Superior temporal gyrus (tissue), 1 donor: ENCODE measurements around the gene DTNB.
A peak's percentile ranks its signal among the peaks of the same experiment; 100 is the strongest.
"Not testable (repeated sequence)": the region's sequence is repeated elsewhere in the genome, so short reads cannot be mapped to it uniquely, and the experiment has no call there.

Experiments
- DNase-seq: peaks from one replicate; pipeline ENCODE4 v3.0.0-alpha.2; 2016; ENCODE audit errors: extremely low spot score

The DTNB gene

DNA sequence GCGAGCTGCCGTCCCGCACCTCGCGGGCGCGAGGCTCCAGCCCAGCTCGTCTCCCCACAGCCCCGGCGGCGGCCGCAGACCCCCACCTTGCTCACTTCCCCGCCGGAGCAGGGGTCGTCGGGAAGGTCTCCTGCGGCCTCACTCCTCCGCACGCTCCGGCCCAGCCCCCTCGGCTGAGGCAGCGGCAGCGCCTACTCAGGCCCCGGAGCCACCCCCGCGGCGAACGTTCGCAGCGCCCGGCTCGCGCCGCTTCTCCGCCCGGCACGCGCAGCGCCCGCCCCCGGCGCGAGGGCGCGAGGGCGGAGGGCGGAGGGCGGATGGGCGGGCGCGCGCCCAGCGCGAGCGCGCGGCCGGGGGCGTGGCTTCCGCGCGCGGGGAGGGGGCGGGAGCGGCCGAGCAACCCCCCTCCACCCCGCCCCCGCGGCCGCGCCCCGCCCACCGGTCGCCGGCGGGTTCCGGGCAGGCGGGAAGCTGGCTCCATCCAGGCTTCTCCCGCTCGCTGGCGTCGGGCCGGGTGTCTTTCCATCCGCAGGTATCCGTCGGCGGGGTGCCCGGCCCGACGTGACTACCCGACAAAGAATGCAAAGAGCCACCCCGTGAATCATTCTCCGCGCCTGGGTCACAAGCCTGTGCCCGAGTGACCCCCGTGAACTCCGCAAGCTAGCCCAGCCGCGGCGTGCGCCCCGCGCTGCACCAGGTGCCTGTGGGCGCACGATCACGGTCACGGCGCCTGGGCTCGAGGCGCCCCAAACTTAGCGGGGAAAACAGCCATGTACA lies at the start of gene DTNB:
DTNB (minus strand) TSS at position 278 of the 777 bp plus-strand sequence. CDS start 20,917 bp downstream, outside the sequence.
- DNase-seq: peak; percentile 68

DNA sequence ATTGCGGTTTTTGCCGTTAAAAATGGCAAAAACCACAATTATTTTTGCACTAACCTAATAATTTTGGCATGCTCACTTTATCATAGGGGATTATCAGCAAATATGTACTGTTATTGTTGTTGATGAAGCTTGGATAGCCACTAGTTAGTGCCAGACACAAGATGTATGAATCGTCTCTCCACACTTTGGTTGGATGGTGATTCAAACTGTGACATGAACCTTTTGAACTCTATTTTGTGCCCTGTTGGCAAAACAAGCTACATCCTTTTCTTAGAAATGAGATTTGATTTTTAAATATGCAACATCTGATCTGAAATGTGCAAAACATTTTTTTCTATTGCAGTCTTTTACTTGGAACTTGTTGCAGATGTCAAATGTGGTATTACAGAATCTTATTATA lies 48.8 kb upstream of the DTNB start:
- DNase-seq: no peak

DNA sequence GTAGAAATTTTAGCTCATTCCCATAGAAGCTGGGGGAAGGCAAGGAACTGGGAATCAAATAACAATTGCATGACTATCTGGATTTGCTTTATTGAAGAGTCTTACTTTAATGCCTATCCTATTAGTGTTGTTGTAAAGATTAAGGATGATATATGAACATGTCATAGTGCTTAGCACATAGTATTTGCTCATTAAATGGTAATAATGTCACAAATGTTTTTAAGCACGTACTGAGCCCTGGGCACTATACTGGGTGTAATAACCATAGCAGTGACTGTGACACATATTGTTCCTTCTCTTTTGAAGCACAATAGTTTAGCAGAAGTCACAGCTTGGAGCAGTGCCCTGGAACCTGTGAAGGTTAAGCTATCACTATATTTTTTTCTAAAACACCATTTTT lies 47.2 kb upstream of the DTNB start:
- DNase-seq: no peak

DNA sequence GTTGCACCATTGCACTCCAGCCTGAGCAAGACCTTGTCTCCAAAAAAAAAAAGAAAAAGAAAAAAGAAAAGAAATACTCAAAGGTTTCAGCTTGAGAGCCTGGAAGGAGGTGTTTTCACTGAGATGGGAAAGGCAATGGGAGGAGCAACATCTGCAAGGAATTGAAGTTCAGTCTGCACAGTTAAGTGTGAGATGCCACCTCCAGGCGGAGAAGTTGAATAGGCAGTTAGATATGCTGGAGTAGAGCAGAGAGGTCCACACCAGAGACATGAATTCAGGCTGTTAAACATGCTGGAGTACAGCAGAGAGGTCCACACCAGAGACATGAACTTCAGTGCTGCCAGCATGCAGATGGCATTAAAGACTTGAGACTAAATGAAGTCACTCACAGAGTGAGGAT lies 41.4 kb upstream of the DTNB start:
- DNase-seq: no peak

DNA sequence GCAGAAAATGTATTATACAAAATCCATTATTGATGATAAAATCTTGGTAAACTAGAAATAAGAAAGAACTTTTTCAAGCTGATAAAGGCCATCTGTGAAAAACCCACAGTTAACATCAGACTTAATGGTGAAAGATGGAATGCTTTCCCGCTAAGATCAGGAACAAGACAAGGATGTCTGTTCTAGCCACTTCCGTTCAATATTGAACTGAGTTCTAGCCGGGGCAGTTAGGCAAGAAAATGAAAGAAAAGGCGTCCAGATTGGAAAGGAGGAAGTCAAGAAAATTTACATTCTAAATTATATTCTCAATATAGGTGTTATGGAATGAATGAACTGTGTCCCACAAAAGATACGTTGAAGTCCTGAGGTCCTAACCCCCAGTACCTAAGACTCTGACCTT lies 39.1 kb upstream of the DTNB start:
- DNase-seq: no peak

DNA sequence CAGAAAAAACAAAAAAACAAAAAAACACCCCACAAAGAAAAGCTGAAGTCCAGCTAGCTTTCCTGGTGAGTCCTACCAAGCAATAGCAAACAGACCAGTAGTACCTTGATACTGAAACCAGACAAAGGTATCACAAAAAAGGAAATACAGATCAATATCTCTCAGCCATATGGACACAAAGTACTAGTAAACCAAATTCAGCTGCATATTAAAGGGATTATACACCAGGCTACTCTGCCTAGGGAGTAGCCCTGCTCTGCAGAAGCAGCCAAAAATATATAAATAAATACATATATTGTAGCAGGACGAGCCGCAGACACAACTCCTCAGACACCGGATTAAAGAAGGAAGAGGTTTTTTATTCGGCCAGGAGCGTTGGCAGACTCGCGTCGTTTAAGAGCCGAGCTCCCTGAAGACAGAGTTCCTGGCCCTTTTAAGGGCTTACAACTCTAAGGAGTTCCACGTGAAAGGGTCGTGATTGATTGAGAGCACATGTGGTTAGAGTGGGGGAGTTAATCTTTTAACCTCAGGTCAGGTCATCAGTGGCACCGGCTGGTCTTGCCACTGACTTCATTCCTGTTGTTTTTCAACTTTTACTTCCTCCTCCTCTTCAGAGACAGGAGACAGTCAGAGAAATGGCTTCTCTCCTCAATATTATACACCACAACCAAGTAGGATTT lies 38.4 kb upstream of the DTNB start:
- DNase-seq: no peak

DNA sequence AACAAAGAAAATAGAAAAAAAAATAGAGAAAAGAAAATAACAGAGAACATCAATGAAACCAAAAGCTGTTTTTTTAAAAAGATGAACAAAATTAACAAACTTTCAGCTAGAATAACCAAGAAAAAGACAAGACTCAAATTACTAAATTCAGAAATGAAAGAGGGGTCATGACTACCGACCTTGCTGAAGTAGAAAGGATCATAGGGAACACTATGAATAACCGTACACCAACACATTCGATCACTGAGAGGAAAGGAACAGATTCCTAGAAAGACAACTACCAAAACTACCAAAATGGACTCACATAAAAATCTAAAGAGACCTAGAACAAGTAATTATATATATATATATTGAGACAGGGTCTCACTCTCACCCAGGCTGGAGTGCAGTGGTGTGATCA lies 37.4 kb upstream of the DTNB start:
- no peak for DNase-seq

DNA sequence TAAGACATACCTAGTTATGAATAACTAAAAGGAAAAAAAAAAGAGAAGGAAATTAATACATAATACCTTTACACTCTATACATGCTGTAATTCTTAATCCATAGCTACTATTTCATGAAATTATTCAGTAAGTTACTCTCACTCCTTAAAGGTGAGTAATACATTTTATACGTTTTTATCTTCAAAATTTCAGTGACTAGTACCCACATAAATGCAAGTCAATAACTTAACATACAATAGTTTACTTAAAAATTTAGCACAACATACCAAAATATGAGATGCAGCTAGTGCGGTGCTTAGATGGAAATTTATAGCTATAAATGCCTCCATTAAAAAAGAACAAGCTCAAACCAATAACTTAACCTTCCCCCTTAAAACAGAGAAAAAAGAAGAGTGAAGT lies 36.0 kb upstream of the DTNB start:
- no peak for DNase-seq

DNA sequence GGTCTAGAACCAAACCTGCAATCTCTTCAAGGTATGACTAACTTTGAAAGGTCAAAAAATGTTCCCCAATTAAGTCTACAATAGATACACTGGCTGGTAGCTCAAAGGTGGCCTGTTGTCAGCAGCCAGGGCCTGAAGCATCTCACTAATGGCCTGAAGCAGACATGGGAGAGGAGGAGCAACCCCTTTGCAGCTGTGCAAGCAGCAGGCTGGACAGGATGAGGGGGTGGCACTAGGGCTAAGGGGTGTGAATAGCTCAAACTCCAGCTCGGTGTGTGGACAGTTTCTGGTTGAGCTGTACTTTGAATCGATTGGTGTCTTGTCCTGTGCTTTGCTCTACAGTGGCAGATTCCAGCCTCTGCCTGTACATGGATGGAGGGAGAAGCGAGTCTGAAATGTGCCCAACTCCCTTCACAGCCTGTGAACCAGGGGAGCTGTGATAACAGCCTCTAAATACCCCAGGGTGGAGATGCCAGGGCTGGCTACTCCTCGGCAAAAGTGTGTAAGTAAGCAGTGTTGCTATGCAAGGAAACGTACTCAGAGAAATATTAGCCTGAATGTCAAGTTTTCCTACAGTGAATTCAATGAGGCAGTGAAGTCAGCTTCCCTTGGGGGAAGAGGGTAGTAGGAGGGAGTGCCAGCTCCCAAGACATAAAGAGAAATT lies 34.7 kb upstream of the DTNB start:
- no peak for DNase-seq

DNA sequence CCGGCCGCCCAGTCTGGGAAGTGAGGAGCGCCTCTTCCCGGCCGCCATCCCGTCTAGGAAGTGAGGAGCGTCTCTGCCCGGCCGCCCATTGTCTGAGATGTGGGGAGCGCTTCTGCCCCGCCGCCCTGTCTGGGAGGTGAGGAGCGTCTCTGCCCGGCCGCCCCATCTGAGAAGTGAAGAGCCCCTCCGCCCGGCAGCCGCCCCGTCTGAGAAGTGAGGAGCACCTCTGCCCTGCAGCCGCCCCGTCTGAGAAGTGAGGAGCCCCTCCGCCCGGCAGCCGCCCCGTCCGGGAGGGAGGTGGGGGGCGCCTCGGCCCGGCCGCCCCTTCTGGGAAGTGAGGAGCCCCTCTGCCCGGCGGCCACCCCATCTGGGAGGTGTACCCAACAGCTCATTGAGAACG lies 32.2 kb upstream of the DTNB start:
- not testable (repeated sequence) for DNase-seq

DNA sequence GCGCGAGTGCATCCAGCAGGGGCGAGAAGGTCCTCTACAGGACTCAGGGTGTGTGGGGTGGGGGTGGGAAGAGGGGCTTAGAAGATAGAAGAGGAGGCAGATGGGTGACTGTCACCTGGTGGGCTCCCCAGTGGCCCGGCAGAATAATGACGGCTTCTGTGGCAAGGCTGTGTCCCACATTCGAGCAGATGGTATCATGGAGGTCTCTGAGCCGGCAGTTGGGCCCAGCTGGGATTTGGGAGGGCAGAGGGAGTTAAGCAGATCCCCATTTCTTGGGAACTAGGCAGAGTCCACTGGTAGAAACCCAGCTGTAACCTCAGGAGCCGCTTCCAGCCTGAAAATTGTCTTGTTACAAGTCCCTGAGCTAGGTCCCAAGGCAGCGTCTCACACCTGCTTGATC lies 28.4 kb upstream of the DTNB start:
- no peak for DNase-seq

DNA sequence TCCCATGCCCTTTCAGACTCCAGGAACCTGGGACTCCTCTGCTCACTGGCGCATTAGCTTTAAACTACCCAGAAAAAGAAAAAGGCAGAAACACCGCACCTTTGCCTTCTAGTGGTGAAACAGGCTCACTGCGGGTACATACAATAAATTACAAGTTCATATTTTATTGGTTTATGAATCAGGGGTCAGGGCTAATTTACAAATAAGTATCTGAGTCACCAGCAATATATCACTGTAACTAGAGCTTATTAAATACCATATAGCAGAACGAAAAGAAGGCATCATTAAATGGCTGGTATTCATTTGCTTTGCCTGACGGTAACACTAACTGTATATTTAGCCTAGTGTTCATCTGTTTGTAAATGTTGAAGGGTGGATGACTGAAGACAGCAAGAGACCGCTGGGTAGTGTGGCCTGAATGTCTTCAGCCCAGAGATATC lies 26.9 kb upstream of the DTNB start:
- DNase-seq: peak; percentile 70

DNA sequence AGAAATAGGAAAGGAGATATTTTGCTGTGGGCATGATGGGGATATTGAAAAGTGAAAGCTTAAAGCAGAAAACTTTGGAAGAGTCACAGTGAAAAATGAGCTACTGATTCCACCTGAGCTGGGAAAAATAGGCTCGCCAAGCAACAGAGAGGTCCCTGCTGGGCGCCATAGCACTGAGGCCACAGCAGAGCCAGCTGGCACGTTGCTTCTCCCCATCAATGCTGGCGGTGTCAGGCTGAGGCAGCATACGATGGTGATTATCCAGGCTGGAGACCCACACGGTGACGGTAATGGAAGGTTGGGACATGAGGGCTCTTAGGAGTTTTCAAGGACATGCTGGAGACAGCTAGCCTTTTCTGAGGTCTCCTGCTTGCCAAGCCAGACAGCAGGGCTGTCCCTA lies 25.8 kb upstream of the DTNB start:
- no peak for DNase-seq

DNA sequence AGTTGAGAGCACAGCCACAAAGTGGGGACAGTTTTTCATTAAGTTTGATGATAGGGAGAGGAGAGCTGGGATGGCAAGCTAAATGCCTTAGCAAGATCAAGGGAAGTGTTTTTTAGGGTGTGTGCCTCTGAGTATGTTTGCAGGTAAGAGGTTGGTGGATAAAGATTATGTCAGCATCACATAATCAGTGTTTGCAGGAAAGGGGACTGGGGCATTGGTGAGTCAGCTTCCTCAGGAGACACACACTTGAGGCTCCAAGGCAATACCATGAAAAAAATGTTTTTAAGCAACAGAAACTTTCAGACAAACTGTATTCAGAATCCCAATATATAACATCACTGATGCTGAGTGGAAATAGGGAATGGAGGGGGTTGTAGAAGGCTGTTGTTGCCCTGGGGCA lies 25.4 kb upstream of the DTNB start:
- DNase-seq: no peak

DNA sequence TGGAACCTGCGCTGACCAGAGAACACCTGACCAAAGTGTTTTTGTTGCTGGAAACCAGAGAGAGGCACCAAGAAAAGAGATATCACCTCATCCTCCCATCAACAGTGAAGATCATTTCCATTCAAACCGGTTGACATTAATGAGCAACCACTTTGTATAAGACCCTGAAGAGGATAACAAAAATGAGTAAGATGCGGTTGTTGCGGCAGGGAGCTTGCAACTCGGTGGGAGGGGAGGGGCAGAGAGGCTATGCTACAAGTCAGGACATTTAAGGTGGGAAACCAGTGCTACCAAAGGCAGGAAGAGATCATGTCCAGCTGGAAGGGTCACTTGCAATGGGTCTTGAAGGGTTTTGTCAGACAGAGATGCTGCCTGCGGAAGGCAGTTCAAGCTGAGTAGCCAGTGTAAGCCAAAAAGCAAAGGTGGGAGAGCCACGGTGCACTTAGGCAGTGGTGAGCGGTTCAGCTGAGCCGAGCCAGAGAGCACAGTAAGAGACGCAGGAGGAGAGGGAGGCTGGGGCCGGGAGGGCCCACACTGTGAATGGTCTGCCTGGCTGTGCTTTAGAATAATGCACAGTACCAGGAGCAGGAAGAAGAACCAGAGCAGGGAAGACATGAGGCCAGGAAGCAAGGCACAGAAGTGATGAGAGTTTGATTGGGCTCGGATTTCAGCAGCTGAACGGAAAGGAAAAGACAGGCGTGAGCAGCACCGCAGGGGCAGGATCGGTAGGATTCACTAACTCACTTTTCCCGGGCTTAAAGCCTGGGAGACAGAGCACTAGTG lies 24.4 kb upstream of the DTNB start:
- no peak for DNase-seq

DNA sequence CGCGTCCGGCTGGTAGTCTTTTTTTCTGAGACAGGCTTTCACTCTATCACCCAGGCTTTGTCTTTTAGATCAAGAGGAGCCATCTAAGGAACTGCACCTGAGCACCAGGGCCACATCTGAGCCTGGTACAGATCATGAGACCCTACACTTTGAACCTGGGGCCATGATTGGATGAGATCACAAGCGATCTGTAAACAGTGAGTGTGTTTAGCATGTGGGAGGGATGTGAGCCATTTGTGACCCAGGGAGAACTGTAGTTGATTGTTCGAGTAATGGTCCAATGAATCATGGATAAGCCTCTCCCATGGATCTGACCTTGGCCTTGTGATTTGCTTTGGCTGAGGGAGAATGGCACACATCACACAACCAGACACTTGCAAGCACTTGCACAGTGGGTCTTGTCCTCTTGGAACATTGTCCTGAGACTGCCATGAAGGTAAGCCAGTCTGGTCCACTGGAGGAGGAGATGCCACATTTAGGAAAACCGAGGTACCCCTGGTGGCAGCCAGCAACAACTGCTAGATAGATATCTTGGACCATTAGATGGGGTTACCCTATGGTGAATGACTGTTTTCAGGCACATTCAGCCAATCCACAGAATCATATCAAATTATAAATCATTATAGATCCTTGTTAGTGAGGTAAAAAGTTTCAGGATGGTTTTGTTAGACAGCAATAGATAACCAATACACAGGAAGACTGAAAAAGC lies 19.5 kb upstream of the DTNB start:
- DNase-seq: no peak

DNA sequence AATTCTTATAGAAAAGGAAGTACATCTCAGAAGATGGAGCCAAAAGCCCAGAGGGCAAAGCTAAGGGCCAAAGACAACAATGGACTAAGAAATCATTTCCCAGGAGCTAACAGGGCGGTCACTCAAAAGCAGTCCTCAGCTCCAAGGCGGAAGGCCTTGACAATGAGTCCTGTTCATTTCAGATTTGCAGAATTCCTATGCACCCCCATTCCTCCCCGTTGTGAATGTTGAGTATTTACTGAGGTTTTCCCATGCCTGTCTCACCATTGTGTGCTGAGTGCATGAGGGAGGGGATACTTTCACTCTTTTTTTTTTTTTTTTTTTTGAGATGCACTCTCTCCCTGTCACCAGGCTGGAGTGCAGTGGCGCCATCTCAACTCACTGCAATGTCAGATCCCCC lies 18.8 kb upstream of the DTNB start:
- no peak for DNase-seq

DNA sequence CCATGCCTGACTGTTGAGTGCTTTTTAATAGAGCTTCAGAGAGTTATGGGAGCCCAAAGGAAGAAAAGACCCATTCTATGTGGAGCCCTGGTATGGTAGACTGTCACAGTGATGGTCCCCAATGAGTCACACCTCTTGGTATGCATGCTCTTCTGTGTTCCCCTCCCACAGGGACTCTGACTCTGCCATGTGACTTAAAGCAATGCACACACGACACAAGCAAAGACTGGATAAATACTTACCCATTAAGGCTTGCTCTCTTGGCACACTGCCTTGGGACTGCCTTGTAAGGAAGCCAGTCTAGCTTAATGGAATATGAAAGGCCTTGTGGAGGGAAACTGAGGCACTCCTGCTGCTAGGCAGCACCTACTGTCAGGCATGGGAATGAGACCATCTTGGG lies 16.7 kb upstream of the DTNB start:
- DNase-seq: no peak

DNA sequence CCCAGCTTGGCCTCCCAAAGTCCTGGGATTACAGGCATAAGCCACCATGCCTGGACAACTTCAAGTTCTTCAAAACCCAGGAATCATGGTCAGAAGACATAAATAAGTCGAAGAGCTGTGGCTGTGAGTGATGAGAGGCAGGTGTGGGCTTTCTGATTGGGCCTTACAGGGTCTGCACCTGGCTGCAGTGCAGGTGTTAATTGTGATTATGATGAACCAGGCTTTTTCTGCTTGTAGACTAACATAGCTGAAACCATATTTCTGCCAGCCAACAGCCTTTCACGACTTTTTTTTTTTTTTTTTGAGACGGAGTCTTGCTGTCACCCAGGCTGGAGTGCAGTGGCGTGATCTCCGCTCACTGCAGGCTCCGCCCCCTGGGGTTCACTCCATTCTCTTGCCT lies 14.9 kb upstream of the DTNB start:
- DNase-seq: no peak

DNA sequence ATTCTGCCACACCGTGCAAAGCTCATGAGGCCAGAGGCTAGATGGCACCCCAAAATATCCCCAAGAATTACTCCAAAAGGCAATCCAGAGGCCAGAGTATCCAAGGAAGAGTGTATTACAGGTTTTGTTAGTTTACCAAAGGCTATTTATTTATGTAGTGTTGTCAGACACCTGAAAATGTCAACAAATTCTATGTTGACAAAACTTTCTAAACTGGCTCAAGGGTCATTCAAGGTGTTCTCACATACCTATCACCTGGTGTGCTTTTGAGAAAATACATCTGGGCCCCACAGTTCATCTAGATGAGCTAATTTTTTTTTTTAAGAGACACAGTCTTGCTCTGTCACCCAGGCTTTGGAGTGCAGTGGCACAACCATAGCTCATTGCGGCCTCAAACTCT lies 12.4 kb upstream of the DTNB start:
- no peak for DNase-seq
